Progenitor cell of endocrine pancreas (in vitro differentiated cells): ENCODE data around the gene TXN2. TPM values are rescaled to one million over a fixed set of nuclear protein-coding genes. Genes with fewer than 3 reads are reported as not detected.
A peak's percentile ranks its signal among the peaks of the same experiment; 100 is the strongest.

Experiments
- DNase-seq: peaks from one replicate; pipeline ENCODE4 v3.0.0; 2021; ENCODE audit warnings: low spot score; ENCODE audit not compliant: unreplicated experiment
- H3K27ac Mint-ChIP-seq: 2 replicates; pipeline ENCODE4 v1.8.0; 2021; ENCODE audit warnings: mild to moderate bottlenecking, moderate library complexity, mixed read lengths
- H3K27me3 Mint-ChIP-seq: 2 replicates; pipeline ENCODE4 v1.8.0; 2021; ENCODE audit warnings: mixed read lengths
- H3K36me3 Mint-ChIP-seq: 2 replicates; pipeline ENCODE4 v1.8.0; 2022; ENCODE audit warnings: mixed read lengths; ENCODE audit not compliant: insufficient read depth
- H3K4me1 Mint-ChIP-seq: 2 replicates; pipeline ENCODE4 v1.8.0; 2021; ENCODE audit warnings: low read depth, mixed read lengths
- H3K4me3 Mint-ChIP-seq: 2 replicates; pipeline ENCODE4 v1.8.0; 2021; ENCODE audit warnings: low read depth, mild to moderate bottlenecking, moderate library complexity, mixed read lengths
- H3K9me3 Mint-ChIP-seq: 2 replicates; pipeline ENCODE4 v1.8.0; 2021; ENCODE audit warnings: low read depth, mixed read lengths
- CTCF ChIP-seq: fragments of 200-600 bp; sonication (generic); IDR thresholded peaks from one replicate; pipeline ENCODE4 v1.5.0; 2021; ENCODE audit warnings: antibody characterized with exemption, mild to moderate bottlenecking; ENCODE audit not compliant: unreplicated experiment
- total RNA-seq: library from RNA; stranded (reverse); gene quantifications from 2 replicates; pipeline ENCODE4 v1.2.1, GENCODE V29; 2021

TXN2 gene
- total RNA-seq, 1 donor from 2014 or later: 59.6 TPM

- TF ChIP-seq CTCF: no peak
- H3K27me3 Mint-ChIP-seq: no peaks in the 10 kb centered on the region
- no peak for DNase-seq
- no peak overlapping the region for H3K27ac Mint-ChIP-seq
- no peaks in the 10 kb centered on the region for H3K9me3 Mint-ChIP-seq
- peaks cover 9% of the 10 kb centered on the region for H3K4me1 Mint-ChIP-seq
- H3K4me3 Mint-ChIP-seq: no peak overlapping the region
- no peaks in the 10 kb centered on the region for H3K36me3 Mint-ChIP-seq
These were observed 38.2 kb downstream of the TXN2 start for GRCh38 chr22:36443198-36443770.

GRCh38 chr22:36442506-36443197, 38.8 kb downstream of the TXN2 start:
- Mint-ChIP-seq H3K4me3 (no peak overlapping the region), H3K9me3 (no peaks in the 10 kb centered on the region), H3K27ac (no peak overlapping the region), H3K4me1 (peaks cover 9% of the 10 kb centered on the region), H3K36me3 (no peaks in the 10 kb centered on the region), H3K27me3 (no peaks in the 10 kb centered on the region)
- DNase-seq: no peak
- TF ChIP-seq CTCF: no peak

- DNase-seq: no peak
- peak overlapping the region; percentile 60 for H3K27ac Mint-ChIP-seq
- H3K4me3 Mint-ChIP-seq: no peak overlapping the region
- peaks cover 15% of the 10 kb centered on the region for H3K4me1 Mint-ChIP-seq
- H3K36me3 Mint-ChIP-seq: no peaks in the 10 kb centered on the region
- no peaks in the 10 kb centered on the region for H3K9me3 Mint-ChIP-seq
- no peaks in the 10 kb centered on the region for H3K27me3 Mint-ChIP-seq
- no peak for TF ChIP-seq CTCF
These were observed 40.9 kb downstream of the TXN2 start for GRCh38 chr22:36440429-36441002.

GRCh38 chr22:36439481-36440271, 41.8 kb downstream of the TXN2 start:
- Mint-ChIP-seq H3K9me3 (no peaks in the 10 kb centered on the region), H3K27ac (peak overlapping the region; percentile 13)
- DNase-seq: no peak

More at GRCh38 chr22:36439481-36440271, 41.8 kb downstream of the TXN2 start:
- Mint-ChIP-seq H3K4me1 (peaks cover 19% of the 10 kb centered on the region), H3K36me3 (no peaks in the 10 kb centered on the region), H3K27me3 (no peaks in the 10 kb centered on the region), H3K4me3 (no peak overlapping the region)
- TF ChIP-seq CTCF: no peak
